ENCODE measurements around the gene PGBD2. TPM values are rescaled to one million over a fixed set of nuclear protein-coding genes. Genes with fewer than 3 reads are reported as not detected.

PGBD2 gene
- total and polyA plus RNA-seq, 9 of the 15 experiments (the other 6 are each of a cell fraction or from before 2014, with no cell fraction given): 11.9 to 21.8 (median 14.7) TPM

DNA sequence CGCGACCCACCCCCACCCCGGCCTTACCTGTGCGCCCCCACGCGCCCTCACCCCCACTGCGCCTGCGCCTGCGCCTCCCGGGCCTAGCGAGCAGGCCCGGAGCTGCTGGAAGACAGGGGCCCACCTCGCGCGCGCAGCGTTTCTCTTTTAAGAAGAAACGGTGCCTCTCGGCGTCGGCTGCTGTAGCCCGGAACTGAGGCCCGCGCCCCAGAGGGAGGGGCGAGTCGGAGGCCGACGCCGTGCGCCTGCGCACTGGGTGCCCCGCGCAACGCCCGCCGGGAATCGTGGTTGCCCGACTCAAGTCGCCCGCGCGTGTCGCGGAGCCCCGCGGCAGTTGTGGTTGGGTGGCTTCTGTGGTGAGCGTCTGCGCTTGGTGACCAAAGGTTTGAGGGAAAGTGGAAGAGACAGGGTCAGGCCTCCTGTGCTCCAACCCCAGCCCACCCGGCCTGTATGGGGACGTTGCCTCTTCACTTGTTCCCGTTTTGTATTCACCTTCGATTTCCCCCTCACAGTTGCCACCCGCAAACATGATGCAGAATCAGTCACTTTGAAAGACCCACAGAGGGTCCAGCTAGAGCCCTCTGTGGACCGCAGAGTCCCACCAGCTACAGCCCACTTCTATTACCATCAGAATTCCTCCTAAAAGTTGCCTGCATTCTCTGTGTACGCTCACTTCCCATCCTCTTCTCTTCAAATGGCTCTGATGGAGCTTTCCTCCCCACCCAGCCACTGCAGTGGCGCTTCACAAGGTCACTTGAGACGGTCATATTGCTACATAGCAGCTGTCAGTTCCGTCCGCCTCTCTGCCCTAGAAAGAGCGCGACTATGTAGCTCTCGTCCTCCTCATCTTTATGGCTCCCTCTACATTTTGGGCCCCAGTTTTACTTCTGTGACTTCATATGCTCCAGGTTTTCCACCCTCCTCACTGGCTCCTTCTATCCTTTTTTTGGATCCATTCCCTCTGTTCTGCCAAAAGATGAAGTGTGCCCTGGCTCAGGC, 46.8 kb upstream of the PGBD2 start, which contains the start of gene ZNF692 (continued):
- TF ChIP-seq ZNF316 (IDR thresholded peaks at IDR 0.05) (no peak), FOSL1 (tag; conservative IDR thresholded peaks at IDR 0.05) (peak; percentile 40; the same call in 1 of the 2 replicates), SRSF3 (IDR thresholded peaks at IDR 0.05; ENCODE audit: insufficient read depth, low read length) (no peak), TARDBP (IDR thresholded peaks at IDR 0.05) (0 out of 2 replicates have a peak, but pooled peaks have one; percentile 31), ESRRB (CRISPR knock-in tag; IDR thresholded peaks at IDR 0.05; ENCODE audit: borderline replicate concordance) (no peak), GATA2 (CRISPR knock-in tag; IDR thresholded peaks at IDR 0.05) (no peak), MTF1 (CRISPR knock-in tag; IDR thresholded peaks at IDR 0.05; ENCODE audit: borderline replicate concordance) (no peak), MEF2D (tag; conservative IDR thresholded peaks at IDR 0.05; ENCODE audit: low read depth) (no peak), ZNF668 (CRISPR knock-in tag; IDR thresholded peaks at IDR 0.05) (0 out of 2 replicates have a peak, but pooled peaks have one; percentile 40), RNF2 (IDR thresholded peaks at IDR 0.05) (peak; percentile 86), ZSCAN32 (CRISPR knock-in tag; IDR thresholded peaks at IDR 0.05) (no peak), POLR2H (tag; IDR thresholded peaks at IDR 0.05; ENCODE audit: low read depth) (peak; percentile 86)
- TF ChIP-seq, protein P1, sequence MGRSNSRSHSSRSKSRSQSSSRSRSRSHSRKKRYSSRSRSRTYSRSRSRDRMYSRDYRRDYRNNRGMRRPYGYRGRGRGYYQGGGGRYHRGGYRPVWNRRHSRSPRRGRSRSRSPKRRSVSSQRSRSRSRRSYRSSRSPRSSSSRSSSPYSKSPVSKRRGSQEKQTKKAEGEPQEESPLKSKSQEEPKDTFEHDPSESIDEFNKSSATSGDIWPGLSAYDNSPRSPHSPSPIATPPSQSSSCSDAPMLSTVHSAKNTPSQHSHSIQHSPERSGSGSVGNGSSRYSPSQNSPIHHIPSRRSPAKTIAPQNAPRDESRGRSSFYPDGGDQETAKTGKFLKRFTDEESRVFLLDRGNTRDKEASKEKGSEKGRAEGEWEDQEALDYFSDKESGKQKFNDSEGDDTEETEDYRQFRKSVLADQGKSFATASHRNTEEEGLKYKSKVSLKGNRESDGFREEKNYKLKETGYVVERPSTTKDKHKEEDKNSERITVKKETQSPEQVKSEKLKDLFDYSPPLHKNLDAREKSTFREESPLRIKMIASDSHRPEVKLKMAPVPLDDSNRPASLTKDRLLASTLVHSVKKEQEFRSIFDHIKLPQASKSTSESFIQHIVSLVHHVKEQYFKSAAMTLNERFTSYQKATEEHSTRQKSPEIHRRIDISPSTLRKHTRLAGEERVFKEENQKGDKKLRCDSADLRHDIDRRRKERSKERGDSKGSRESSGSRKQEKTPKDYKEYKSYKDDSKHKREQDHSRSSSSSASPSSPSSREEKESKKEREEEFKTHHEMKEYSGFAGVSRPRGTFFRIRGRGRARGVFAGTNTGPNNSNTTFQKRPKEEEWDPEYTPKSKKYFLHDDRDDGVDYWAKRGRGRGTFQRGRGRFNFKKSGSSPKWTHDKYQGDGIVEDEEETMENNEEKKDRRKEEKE (IDR thresholded peaks at IDR 0.05; ENCODE audit: borderline replicate concordance in 1 of 2, control insufficient read depth in 1 of 2, low read depth in 2 of 2, low read length in 1 of 2): peak in 1 of 2 experiments; percentile 45; a peak in 1 of 4 replicates
- TF ChIP-seq, protein P2, sequence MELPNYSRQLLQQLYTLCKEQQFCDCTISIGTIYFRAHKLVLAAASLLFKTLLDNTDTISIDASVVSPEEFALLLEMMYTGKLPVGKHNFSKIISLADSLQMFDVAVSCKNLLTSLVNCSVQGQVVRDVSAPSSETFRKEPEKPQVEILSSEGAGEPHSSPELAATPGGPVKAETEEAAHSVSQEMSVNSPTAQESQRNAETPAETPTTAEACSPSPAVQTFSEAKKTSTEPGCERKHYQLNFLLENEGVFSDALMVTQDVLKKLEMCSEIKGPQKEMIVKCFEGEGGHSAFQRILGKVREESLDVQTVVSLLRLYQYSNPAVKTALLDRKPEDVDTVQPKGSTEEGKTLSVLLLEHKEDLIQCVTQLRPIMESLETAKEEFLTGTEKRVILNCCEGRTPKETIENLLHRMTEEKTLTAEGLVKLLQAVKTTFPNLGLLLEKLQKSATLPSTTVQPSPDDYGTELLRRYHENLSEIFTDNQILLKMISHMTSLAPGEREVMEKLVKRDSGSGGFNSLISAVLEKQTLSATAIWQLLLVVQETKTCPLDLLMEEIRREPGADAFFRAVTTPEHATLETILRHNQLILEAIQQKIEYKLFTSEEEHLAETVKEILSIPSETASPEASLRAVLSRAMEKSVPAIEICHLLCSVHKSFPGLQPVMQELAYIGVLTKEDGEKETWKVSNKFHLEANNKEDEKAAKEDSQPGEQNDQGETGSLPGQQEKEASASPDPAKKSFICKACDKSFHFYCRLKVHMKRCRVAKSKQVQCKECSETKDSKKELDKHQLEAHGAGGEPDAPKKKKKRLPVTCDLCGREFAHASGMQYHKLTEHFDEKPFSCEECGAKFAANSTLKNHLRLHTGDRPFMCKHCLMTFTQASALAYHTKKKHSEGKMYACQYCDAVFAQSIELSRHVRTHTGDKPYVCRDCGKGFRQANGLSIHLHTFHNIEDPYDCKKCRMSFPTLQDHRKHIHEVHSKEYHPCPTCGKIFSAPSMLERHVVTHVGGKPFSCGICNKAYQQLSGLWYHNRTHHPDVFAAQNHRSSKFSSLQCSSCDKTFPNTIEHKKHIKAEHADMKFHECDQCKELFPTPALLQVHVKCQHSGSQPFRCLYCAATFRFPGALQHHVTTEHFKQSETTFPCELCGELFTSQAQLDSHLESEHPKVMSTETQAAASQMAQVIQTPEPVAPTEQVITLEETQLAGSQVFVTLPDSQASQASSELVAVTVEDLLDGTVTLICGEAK (IDR thresholded peaks at IDR 0.05): no peak
- TF ChIP-seq, protein P2 (CRISPR knock-in tag; IDR thresholded peaks at IDR 0.05): no peak
